Endodermal cell (in vitro differentiated cells): ENCODE measurements around the gene CTIF. TPM values are rescaled to one million over a fixed set of nuclear protein-coding genes. Genes with fewer than 3 reads are reported as not detected.

Experiments
- DNase-seq: peaks from one replicate; pipeline ENCODE4 v3.0.0-alpha.2; 2017
- H3K27ac ChIP-seq: 2 replicates; pipeline ENCODE4 v1.5.1; 2013; ENCODE audit warnings: mild to moderate bottlenecking, low read depth, low read length, moderate library complexity
- H3K27me3 ChIP-seq: 2 replicates; pipeline ENCODE4 v1.6.1; 2013; ENCODE audit warnings: mild to moderate bottlenecking, low read length, moderate library complexity; ENCODE audit not compliant: insufficient read depth, control insufficient read depth, poor library complexity, severe bottlenecking
- H3K36me3 ChIP-seq: 2 replicates; pipeline ENCODE4 v1.7.0; 2013; ENCODE audit warnings: mild to moderate bottlenecking, low read length, moderate library complexity; ENCODE audit not compliant: control insufficient read depth, insufficient read depth
- H3K4me1 ChIP-seq: one replicate; pipeline ENCODE4 v1.7.0; 2013; ENCODE audit warnings: low read length; ENCODE audit not compliant: control insufficient read depth, insufficient read depth
- H3K4me3 ChIP-seq: 2 replicates; pipeline ENCODE4 v1.5.1; 2013; ENCODE audit warnings: mild to moderate bottlenecking, low read length, moderate library complexity
- H3K9ac ChIP-seq: 2 replicates; pipeline ENCODE4 v1.6.1; 2013; ENCODE audit warnings: mild to moderate bottlenecking, low read length, moderate library complexity; ENCODE audit not compliant: poor library complexity, severe bottlenecking; ENCODE audit errors: extremely low read depth
- H3K9me3 ChIP-seq: 2 replicates; pipeline ENCODE4 v1.6.1; 2013; ENCODE audit warnings: mild to moderate bottlenecking, low read length, moderate library complexity; ENCODE audit not compliant: control insufficient read depth
- H3K27ac Mint-ChIP-seq: 2 replicates; pipeline ENCODE4 v1.8.0; 2020; ENCODE audit warnings: mixed read lengths
- H3K27me3 Mint-ChIP-seq: 2 replicates; pipeline ENCODE4 v1.8.0; 2021; ENCODE audit warnings: mild to moderate bottlenecking, mixed read lengths; ENCODE audit not compliant: insufficient read depth
- H3K36me3 Mint-ChIP-seq: 2 replicates; pipeline ENCODE4 v1.8.0; 2020; ENCODE audit warnings: low read depth, mixed read lengths
- H3K4me1 Mint-ChIP-seq: 2 replicates; pipeline ENCODE4 v1.8.0; 2020; ENCODE audit warnings: mixed read lengths
- H3K4me3 Mint-ChIP-seq: 2 replicates; pipeline ENCODE4 v1.8.0; 2020; ENCODE audit warnings: mild to moderate bottlenecking, moderate library complexity, mixed read lengths
- H3K9me3 Mint-ChIP-seq: 2 replicates; pipeline ENCODE4 v1.8.0; 2020; ENCODE audit warnings: mild to moderate bottlenecking, mixed read lengths
- WGBS, 2 experiments: methylation state at CpG; one replicate each; pipeline versions ENCODE4 v1.1.5 to v1.1.7; 2013; ENCODE audit warnings: missing lambda C conversion rate in 2 of 2, mixed read lengths in 1 of 2; ENCODE audit not compliant: insufficient coverage in 1 of 2, insufficient read length in 1 of 2; 5-methylcytosine and 5-hydroxymethylcytosine counted together
- total RNA-seq, 2 donors: library from RNA; stranded (reverse); fragmentation: NEBNext Ultra II Directional in 1 of 2; extraction: Animal tissue kit (Norgen Biotek cat#: 25700) in 1 of 2; gene quantifications; 2 replicates in 1 of 2; 3 replicates in 1 of 2; pipeline ENCODE4 v1.2.1, GENCODE V29; 2021
- TF ChIP-seq, protein P1 (sequence below): fragments of 200-600 bp; sonication (generic); conservative IDR thresholded peaks from 2 replicates; pipeline ENCODE4 v1.5.0; 2021; ENCODE audit warnings: antibody characterized with exemption, mild to moderate bottlenecking

The CTIF gene
- total RNA-seq, 2 donors from 2014 or later, result 33.8 to 41.6 TPM

DNA sequence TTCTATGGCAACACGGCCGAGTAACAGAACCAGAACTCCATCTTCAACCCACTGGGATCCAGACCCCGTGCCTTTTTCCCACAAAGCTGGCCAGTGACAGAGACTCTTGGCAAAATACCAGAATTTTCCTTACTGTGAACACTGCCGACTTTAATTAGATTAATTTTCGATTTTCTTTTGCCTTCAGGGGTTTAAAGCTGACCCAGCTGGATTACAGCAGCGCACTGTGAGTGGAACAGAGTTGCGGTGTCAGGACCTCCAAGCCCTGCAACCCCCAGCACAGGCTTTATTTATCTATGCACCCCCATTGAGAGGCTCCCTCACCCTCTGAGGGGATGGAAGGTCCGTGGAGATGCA is 36.4 kb downstream of the CTIF start:
- 87 to 93% methylated on average over 8 of the region's 8 CpGs for WGBS, 2 experiments
- H3K27ac Mint-ChIP-seq, result no peak overlapping the region
- peaks cover 8% of the 10 kb centered on the region for H3K9me3 Mint-ChIP-seq
- H3K4me1 ChIP-seq, result peaks cover 5% of the 10 kb centered on the region
- H3K9ac ChIP-seq, result no peak overlapping the region
- no peaks in the 10 kb centered on the region for H3K27me3 ChIP-seq
- no peak overlapping the region for H3K4me3 ChIP-seq
- no peak overlapping the region for H3K4me3 Mint-ChIP-seq
- peaks cover 16% of the 10 kb centered on the region for H3K36me3 Mint-ChIP-seq
- peaks cover 10% of the 10 kb centered on the region for H3K36me3 ChIP-seq
- H3K27me3 Mint-ChIP-seq, result no peaks in the 10 kb centered on the region
- peaks cover 15% of the 10 kb centered on the region for H3K9me3 ChIP-seq
- peak overlapping the region; percentile 3 for H3K27ac ChIP-seq
- no peak for DNase-seq
- TF ChIP-seq, protein P1, sequence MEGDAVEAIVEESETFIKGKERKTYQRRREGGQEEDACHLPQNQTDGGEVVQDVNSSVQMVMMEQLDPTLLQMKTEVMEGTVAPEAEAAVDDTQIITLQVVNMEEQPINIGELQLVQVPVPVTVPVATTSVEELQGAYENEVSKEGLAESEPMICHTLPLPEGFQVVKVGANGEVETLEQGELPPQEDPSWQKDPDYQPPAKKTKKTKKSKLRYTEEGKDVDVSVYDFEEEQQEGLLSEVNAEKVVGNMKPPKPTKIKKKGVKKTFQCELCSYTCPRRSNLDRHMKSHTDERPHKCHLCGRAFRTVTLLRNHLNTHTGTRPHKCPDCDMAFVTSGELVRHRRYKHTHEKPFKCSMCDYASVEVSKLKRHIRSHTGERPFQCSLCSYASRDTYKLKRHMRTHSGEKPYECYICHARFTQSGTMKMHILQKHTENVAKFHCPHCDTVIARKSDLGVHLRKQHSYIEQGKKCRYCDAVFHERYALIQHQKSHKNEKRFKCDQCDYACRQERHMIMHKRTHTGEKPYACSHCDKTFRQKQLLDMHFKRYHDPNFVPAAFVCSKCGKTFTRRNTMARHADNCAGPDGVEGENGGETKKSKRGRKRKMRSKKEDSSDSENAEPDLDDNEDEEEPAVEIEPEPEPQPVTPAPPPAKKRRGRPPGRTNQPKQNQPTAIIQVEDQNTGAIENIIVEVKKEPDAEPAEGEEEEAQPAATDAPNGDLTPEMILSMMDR, result no peak
- peaks cover 19% of the 10 kb centered on the region for H3K4me1 Mint-ChIP-seq

DNA sequence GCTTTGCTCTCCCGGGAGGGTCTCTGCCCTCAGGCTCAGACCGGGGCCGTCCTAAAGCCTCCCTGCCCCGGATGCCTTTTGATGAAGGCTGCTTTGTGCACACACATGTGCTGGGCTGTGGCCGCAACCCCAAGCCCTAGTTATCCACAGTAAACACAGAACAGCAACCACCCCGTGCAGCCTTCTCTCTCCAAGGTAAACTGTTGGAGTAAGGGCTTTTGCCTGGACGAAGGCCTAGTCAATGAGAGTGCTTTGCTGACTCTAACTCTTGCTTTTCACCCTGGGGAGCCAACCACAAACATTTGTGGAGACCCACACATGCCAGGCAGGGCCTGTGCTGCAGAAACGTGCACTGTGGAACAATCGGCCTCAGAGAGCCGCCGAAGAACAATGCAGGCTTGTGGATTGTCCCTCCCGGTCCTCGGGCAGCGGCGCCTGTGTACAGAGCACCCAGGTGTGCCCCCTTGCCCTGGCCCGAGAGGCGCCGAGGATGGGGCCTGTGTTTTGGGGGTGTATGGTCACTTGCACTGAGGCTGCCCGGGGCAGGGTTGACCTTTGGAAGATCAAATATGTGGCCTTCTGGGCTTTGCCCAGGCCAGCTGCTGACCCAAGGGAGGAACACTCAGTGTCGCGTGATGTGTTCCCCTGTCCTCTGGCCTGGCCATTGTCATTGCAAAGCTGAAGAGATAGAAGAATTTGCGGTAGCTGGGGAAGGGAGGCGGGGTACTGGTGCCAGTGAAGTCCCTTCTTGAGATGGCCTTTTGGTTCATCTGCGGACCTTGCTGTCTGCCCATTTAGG is 37.0 kb downstream of the CTIF start:
- no peak for DNase-seq
- no peaks in the 10 kb centered on the region for H3K27me3 Mint-ChIP-seq
- no peak overlapping the region for H3K4me3 Mint-ChIP-seq
- peaks cover 16% of the 10 kb centered on the region for H3K36me3 Mint-ChIP-seq
- Histone ChIP-seq H3K4me1 (peaks cover 9% of the 10 kb centered on the region), H3K4me3 (no peak overlapping the region), H3K27ac (peak overlapping the region; percentile 3), H3K9me3 (peaks cover 15% of the 10 kb centered on the region), H3K9ac (no peak overlapping the region), H3K27me3 (no peaks in the 10 kb centered on the region), H3K36me3 (peaks cover 10% of the 10 kb centered on the region)
- H3K4me1 Mint-ChIP-seq, result peaks cover 19% of the 10 kb centered on the region
- H3K9me3 Mint-ChIP-seq, result peaks cover 8% of the 10 kb centered on the region
- TF ChIP-seq, protein P1, result no peak
- WGBS, 2 experiments, result 79 to 93% methylated on average over 13 to 24 of the region's 24 CpGs
- peak overlapping the region; percentile 35 for H3K27ac Mint-ChIP-seq

- 92 to 94% methylated on average over 8 to 11 of the region's 11 CpGs for WGBS, 2 experiments
- Histone ChIP-seq H3K9ac (no peak overlapping the region), H3K4me1 (peaks cover 11% of the 10 kb centered on the region), H3K36me3 (peaks cover 10% of the 10 kb centered on the region), H3K27ac (no peak overlapping the region), H3K27me3 (no peaks in the 10 kb centered on the region), H3K9me3 (peaks cover 15% of the 10 kb centered on the region), H3K4me3 (no peak overlapping the region)
- Mint-ChIP-seq H3K4me1 (peaks cover 23% of the 10 kb centered on the region), H3K36me3 (peaks cover 16% of the 10 kb centered on the region), H3K4me3 (no peak overlapping the region), H3K9me3 (peaks cover 8% of the 10 kb centered on the region), H3K27me3 (no peaks in the 10 kb centered on the region), H3K27ac (no peak overlapping the region)
- no peak for DNase-seq
- TF ChIP-seq, protein P1, result no peak
Observed at GRCh38 chr18:48576457-48576771, 37.6 kb downstream of the CTIF start.
